SK-N-SH (cell line): ENCODE measurements around the gene SFXN4. TPM values are rescaled to one million over a fixed set of nuclear protein-coding genes. Genes with fewer than 3 reads are reported as not detected.

ENCODE experiments used
- CTCF ChIA-PET: fragments of 300-600, 350-600 bp; formaldehyde crosslinking; extraction: SDS; loops from one replicate; lab custom pipeline; 2021; lab: Yijun Ruan, JAX
- POLR2A ChIA-PET: fragments of 350-600 bp; sonication (Branson Sonifier 250); formaldehyde crosslinking; extraction: SDS; loops from one replicate; lab custom pipeline; 2020; ENCODE audit warnings: antibody characterized with exemption, inconsistent platforms; lab: Yijun Ruan, JAX
- DNase-seq: peaks from one replicate; pipeline ENCODE4 v3.0.0; 2012
- H2AFZ ChIP-seq: fragments of 200-600 bp; sonication (generic); 2 replicates; pipeline ENCODE4 v1.8.1; 2016; ENCODE audit warnings: antibody characterized with exemption, mild to moderate bottlenecking, low read depth
- H3F3A ChIP-seq: fragments of 200-600 bp; sonication (generic); replicated peaks from 2 replicates; pipeline ENCODE3; 2016; ENCODE audit warnings: antibody characterized with exemption, mild to moderate bottlenecking; ENCODE audit not compliant: insufficient read depth
- H3K27ac ChIP-seq, 2 experiments: fragments of 200-500 bp in 1 of 2; fragments of 200-600 bp in 1 of 2; sonication (Bioruptor generic) in 1 of 2; sonication (generic), shearing (Covaris generic) in 1 of 2; 2 replicates each; pipeline versions ENCODE4 v1.5.1 to v1.6.1; 2014 to 2016; ENCODE audit warnings: low read depth in 2 of 2, inconsistent platforms in 1 of 2, low read length in 1 of 2, mild to moderate bottlenecking in 1 of 2, mixed read lengths in 1 of 2
- H3K27me3 ChIP-seq: fragments of 200-600 bp; sonication (generic), shearing (Covaris generic); 2 replicates; pipeline ENCODE4 v1.6.1; 2016; ENCODE audit warnings: mixed run types; ENCODE audit not compliant: insufficient read depth
- H3K36me3 ChIP-seq, 2 experiments: fragments of 200-500 bp in 1 of 2; fragments of 200-600 bp in 1 of 2; sonication (Bioruptor generic) in 1 of 2; sonication (generic) in 1 of 2; replicated peaks in 1 of 2; 2 replicates each; pipeline versions ENCODE3 to v1.5.1; 2014 to 2016; ENCODE audit warnings: low read length in 1 of 2, mild to moderate bottlenecking in 1 of 2; ENCODE audit not compliant: insufficient read depth in 2 of 2, control insufficient read depth in 1 of 2
- H3K4me1 ChIP-seq, 2 experiments: fragments of 200-500 bp in 1 of 2; fragments of 200-600 bp in 1 of 2; sonication (Bioruptor generic) in 1 of 2; sonication (generic), shearing (Covaris generic) in 1 of 2; 2 replicates each; pipeline versions ENCODE4 v1.5.1 to v1.6.1; 2014 to 2016; ENCODE audit warnings: low read depth in 1 of 2, low read length in 1 of 2, mixed run types in 1 of 2; ENCODE audit not compliant: insufficient read depth in 2 of 2, control insufficient read depth in 1 of 2
- H3K4me2 ChIP-seq: fragments of 200-600 bp; sonication (generic), shearing (Covaris generic); 2 replicates; pipeline ENCODE4 v1.6.1; 2017; ENCODE audit warnings: mixed run types
- H3K4me3 ChIP-seq, 2 experiments: fragments of 200-500 bp in 1 of 2; fragments of 200-600 bp in 1 of 2; sonication (Bioruptor generic) in 1 of 2; sonication (generic), shearing (Covaris generic) in 1 of 2; 2 replicates each; pipeline versions ENCODE4 v1.5.1 to v1.8.1; 2014 to 2016; ENCODE audit warnings: low read depth in 2 of 2, inconsistent platforms in 1 of 2, low read length in 1 of 2, mild to moderate bottlenecking in 1 of 2, mixed read lengths in 1 of 2, moderate library complexity in 1 of 2
- H3K79me2 ChIP-seq: fragments of 200-600 bp; sonication (generic); 2 replicates; pipeline ENCODE4 v1.8.1; 2017; ENCODE audit warnings: mild to moderate bottlenecking; ENCODE audit not compliant: insufficient read depth
- H3K9ac ChIP-seq: fragments of 200-600 bp; sonication (generic); 2 replicates; pipeline ENCODE4 v1.6.1; 2017; ENCODE audit warnings: mixed run types
- H3K9me2 ChIP-seq: fragments of 200-600 bp; sonication (generic); 2 replicates; pipeline ENCODE4 v1.6.1; 2017; ENCODE audit warnings: mixed run types
- H3K9me3 ChIP-seq: fragments of 200-600 bp; sonication (generic); 2 replicates; pipeline ENCODE4 v1.6.1; 2017; ENCODE audit warnings: mixed run types, mild to moderate bottlenecking, moderate library complexity
- H4K20me1 ChIP-seq: fragments of 200-600 bp; sonication (generic); 2 replicates; pipeline ENCODE4 v1.6.1; 2017; ENCODE audit warnings: mild to moderate bottlenecking, mixed run types; ENCODE audit not compliant: insufficient read depth
- CHD2 ChIP-seq: fragments of 150-350 bp; IDR thresholded peaks from 2 replicates; pipeline ENCODE4 v1.6.1; 2018; ENCODE audit warnings: low read length; ENCODE audit not compliant: partially characterized antibody
- ELF1 ChIP-seq: IDR thresholded peaks from 2 replicates; pipeline ENCODE4 v1.4.0; 2012
- EP300 ChIP-seq, 2 experiments: IDR thresholded peaks; 2 replicates each; pipeline versions ENCODE4 v1.4.0 to v1.6.1; 2012; ENCODE audit warnings: borderline replicate concordance in 1 of 2, low read depth in 1 of 2, low read length in 1 of 2
- EZH2phosphoT487 ChIP-seq: fragments of 200-600 bp; sonication (generic); IDR thresholded peaks from 2 replicates; pipeline ENCODE4 v1.6.1; 2017; ENCODE audit warnings: low read depth, mixed run types, mild to moderate bottlenecking, antibody characterized with exemption, moderate library complexity, borderline replicate concordance
- FOXJ3 ChIP-seq: sonication (generic); formaldehyde crosslinking; IDR thresholded peaks from 2 replicates; pipeline ENCODE4 v1.5.1; 2020; ENCODE audit warnings: mild to moderate bottlenecking, missing genetic modification reagents
- FOXM1 ChIP-seq: IDR thresholded peaks from 2 replicates; pipeline ENCODE4 v1.4.0; 2012; ENCODE audit warnings: low read depth, mild to moderate bottlenecking
- GABPA ChIP-seq: IDR thresholded peaks from 2 replicates; pipeline ENCODE4 v1.4.0; 2012; ENCODE audit warnings: low read depth, mild to moderate bottlenecking
- GATA2 ChIP-seq: sonication (generic); formaldehyde crosslinking; IDR thresholded peaks from 2 replicates; pipeline ENCODE4 v1.5.0; 2020; ENCODE audit warnings: mild to moderate bottlenecking, missing genetic modification reagents
- JUND ChIP-seq: IDR thresholded peaks from 2 replicates; pipeline ENCODE4 v1.4.0; 2012
- MAX ChIP-seq: IDR thresholded peaks from 2 replicates; pipeline ENCODE4 v1.4.0; 2012; ENCODE audit warnings: low read depth
- MEF2A ChIP-seq: IDR thresholded peaks from 2 replicates; pipeline ENCODE4 v1.4.0; 2012; ENCODE audit warnings: low read depth, borderline replicate concordance
- PBX3 ChIP-seq: IDR thresholded peaks from 2 replicates; pipeline ENCODE4; 2012
- POLR2AphosphoS5 ChIP-seq: IDR thresholded peaks from 2 replicates; pipeline ENCODE4 v1.6.1; 2012; ENCODE audit warnings: low read depth, low read length
- RCOR1 ChIP-seq: fragments of 150-350 bp; IDR thresholded peaks from 2 replicates; pipeline ENCODE4 v1.6.1; 2017; ENCODE audit warnings: antibody characterized with exemption, low read length
- SIN3A ChIP-seq: IDR thresholded peaks from 2 replicates; pipeline ENCODE4 v1.6.1; 2012; ENCODE audit warnings: low read depth, mild to moderate bottlenecking, low read length, moderate library complexity, borderline replicate concordance
- SMC3 ChIP-seq: IDR thresholded peaks from 2 replicates; pipeline ENCODE4 v1.6.1; 2012; ENCODE audit warnings: low read depth, low read length, improper control_type of control experiment
- TAF1 ChIP-seq: IDR thresholded peaks from 2 replicates; pipeline ENCODE4 v1.6.1; 2012; ENCODE audit warnings: low read depth, mild to moderate bottlenecking, low read length, moderate library complexity, borderline replicate concordance
- TCF12 ChIP-seq: IDR thresholded peaks from 2 replicates; pipeline ENCODE4 v1.4.0; 2012
- WGBS: methylation state at CpG from one replicate; pipeline ENCODE4 v1.1.6; 2017; ENCODE audit warnings: low lambda C conversion rate; 5-methylcytosine and 5-hydroxymethylcytosine counted together
- polyA plus RNA-seq, 3 experiments: library from polyadenylated mRNA; depleted of rRNA; stranded (reverse); fragments of >200 nt; gene quantifications; 2 replicates each; pipeline ENCODE4 v1.2.3, GENCODE V29; 2012
- TF ChIP-seq, protein P1 (sequence below): IDR thresholded peaks from 2 replicates; pipeline ENCODE4 v1.4.0; 2012; ENCODE audit warnings: low read depth, borderline replicate concordance

Gene SFXN4
- polyA plus RNA-seq, 1 of the 3 experiments (the other 2 are of a cell fraction), result 24.2 TPM

DNA sequence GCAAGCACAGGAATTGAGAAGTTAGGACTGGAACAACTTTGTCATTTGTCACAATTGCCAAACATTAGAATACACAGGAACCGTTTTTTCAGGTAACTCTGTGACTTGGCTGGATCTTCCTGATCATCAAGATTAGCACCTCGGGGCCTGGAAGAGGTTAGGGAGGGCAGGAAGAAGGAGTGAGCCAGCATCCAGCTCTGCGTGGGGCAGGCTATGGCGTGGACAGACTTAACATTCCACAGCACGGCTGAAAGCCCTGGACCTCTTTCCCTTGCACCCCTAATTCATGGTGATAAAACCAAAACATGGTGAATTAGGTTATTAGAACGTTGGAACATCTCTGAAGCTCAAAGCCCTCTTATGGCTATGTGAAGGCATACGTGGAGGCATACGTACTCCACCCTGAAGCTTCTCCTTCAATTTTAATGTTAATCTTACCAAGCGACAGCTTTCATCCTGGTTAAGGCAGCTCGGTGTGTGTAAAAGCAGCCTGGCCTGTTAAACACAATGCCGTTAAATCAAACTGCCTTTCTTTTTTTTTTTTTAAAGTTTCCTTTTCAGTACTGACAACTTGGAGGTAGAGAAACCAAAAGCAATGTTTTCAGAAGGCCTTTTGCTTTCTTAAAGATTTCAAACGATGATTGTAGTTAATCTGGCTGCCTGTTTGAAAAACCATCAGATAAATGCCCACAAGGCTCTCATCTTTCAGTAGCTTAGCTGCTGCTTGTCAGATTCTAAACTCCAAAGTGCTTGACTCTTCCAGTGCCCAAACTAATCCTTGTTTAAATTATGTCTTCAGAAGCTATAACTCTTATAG is 46.3 kb upstream of the SFXN4 start:
- Histone ChIP-seq H3K4me3 (peak overlapping the region in 1 of 2 experiments; percentile 0; a peak in 1 of 4 replicates), H2AFZ (peak overlapping the region; percentile 16; the same call in 1 of the 2 replicates), H3K4me1 (peaks cover 29 to 48% of the 10 kb centered on the region in 2 experiments), H4K20me1 (no peaks in the 10 kb centered on the region), H3K9me2 (no peaks in the 10 kb centered on the region), H3K9me3 (no peaks in the 10 kb centered on the region), H3K27ac (peak overlapping the region; percentile 67 to 98), H3K4me2 (peak overlapping the region; percentile 97), H3K36me3 (no peaks in the 10 kb centered on the region), H3K9ac (peak overlapping the region; percentile 74; the same call in 1 of the 2 replicates)
- DNase-seq, result no peak
- CTCF ChIA-PET, result interaction anchor here (4.6 to 15.4 kb wide), 3 partner anchors 11 to 234 kb away, joined by 38 to 505 read pairs (median 87); no protein-coding TSS in a partner anchor
- POLR2A ChIA-PET, result interaction anchor here (0.5 to 1.3 kb wide), 3 partner anchors 11 to 203 kb away, joined by 3 to 7 read pairs (median 3); no protein-coding TSS in a partner anchor
- 42% methylated on average over 12 of the region's 12 CpGs for WGBS
- TF ChIP-seq PBX3 (peak; percentile 34; the same call in 1 of the 2 replicates), RCOR1 (no peak; the same call in 1 of the 2 replicates), GATA2 (CRISPR knock-in tag) (peak; percentile 53), FOXM1 (no peak), TCF12 (peak; percentile 42; the same call in 1 of the 2 replicates), CHD2 (peak; percentile 25), GABPA (no peak), EZH2phosphoT487 (no peak), EP300 (IDR thresholded peaks at IDR 0.05; ENCODE audit: borderline replicate concordance in 1 of 2, low read depth in 1 of 2, low read length in 1 of 2) (peak in 1 of 2 experiments; percentile 71; a peak in 1 of 4 replicates), SMC3 (no peak), POLR2AphosphoS5 (peak; percentile 25; the same call in 1 of the 2 replicates)
- TF ChIP-seq, protein P1, sequence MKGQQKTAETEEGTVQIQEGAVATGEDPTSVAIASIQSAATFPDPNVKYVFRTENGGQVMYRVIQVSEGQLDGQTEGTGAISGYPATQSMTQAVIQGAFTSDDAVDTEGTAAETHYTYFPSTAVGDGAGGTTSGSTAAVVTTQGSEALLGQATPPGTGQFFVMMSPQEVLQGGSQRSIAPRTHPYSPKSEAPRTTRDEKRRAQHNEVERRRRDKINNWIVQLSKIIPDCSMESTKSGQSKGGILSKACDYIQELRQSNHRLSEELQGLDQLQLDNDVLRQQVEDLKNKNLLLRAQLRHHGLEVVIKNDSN, result no peak
- TF ChIP-seq, all 33 proteins: peak for 6
- Histone ChIP-seq H3F3A (peaks cover 30% of the 10 kb centered on the region), H3K79me2 (peaks cover 60% of the 10 kb centered on the region), H3K27me3 (no peaks in the 10 kb centered on the region)

GRCh38 chr10:119211176-119211575 is 45.7 kb upstream of the SFXN4 start:
- H3K79me2 ChIP-seq, result peaks cover 58% of the 10 kb centered on the region
- ChIA-PET CTCF (interaction anchor here (3.2 to 15.4 kb wide), 4 partner anchors 12 to 234 kb away, joined by 13 to 505 read pairs (median 62); no protein-coding TSS in a partner anchor), POLR2A (interaction anchor here (0.9 kb wide), 1 partner anchor 42 kb away, joined by 3 read pairs; no protein-coding TSS in a partner anchor)
- H3K4me3 ChIP-seq, result 0 out of 4 replicates have a peak overlapping the region, but pooled peaks of 1 of the 2 experiments have one; percentile 0
- TF ChIP-seq FOXJ3, result no peak
- no peak for TF ChIP-seq CHD2
- no peak for TF ChIP-seq ELF1
- TF ChIP-seq JUND, result no peak
- no peak for TF ChIP-seq TAF1
- TF ChIP-seq MEF2A, result no peak
- TF ChIP-seq SIN3A, result no peak
- TF ChIP-seq MAX, result no peak
- TF ChIP-seq POLR2AphosphoS5, result no peak
- no peaks in the 10 kb centered on the region for H3K27me3 ChIP-seq
- peaks cover 29 to 51% of the 10 kb centered on the region in 2 experiments for H3K4me1 ChIP-seq
- DNase-seq, result no peak
- peak overlapping the region; percentile 67 to 98 for H3K27ac ChIP-seq
- H3K9me3 ChIP-seq, result no peaks in the 10 kb centered on the region
- H3K4me2 ChIP-seq, result peak overlapping the region; percentile 97
- no peaks in the 10 kb centered on the region for H3K9me2 ChIP-seq
- no peak overlapping the region; the same call in 1 of the 2 replicates for H2AFZ ChIP-seq
- WGBS, result 71% methylated on average over 3 of the region's 3 CpGs
- H3F3A ChIP-seq, result peaks cover 30% of the 10 kb centered on the region
- H4K20me1 ChIP-seq, result no peaks in the 10 kb centered on the region
- peak overlapping the region; percentile 74; the same call in 1 of the 2 replicates for H3K9ac ChIP-seq
- no peaks in the 10 kb centered on the region for H3K36me3 ChIP-seq
